GDM1 (cell line): Measurements from ENCODE around the gene TM7SF2.
A peak's percentile ranks its signal among the peaks of the same experiment; 100 is the strongest.

Experiments used
- DNase-seq: peaks from one replicate; lab custom pipeline; 2025; lab: John Stamatoyannopoulos, UW

Gene TM7SF2

GRCh38 chr11:65111744-65112545, at the start of gene TM7SF2:
Gene TM7SF2 (plus strand): TSS chr11:65111872. CDS start chr11:65112016, 144 bp downstream.
- peak; percentile 83 for DNase-seq

DNA sequence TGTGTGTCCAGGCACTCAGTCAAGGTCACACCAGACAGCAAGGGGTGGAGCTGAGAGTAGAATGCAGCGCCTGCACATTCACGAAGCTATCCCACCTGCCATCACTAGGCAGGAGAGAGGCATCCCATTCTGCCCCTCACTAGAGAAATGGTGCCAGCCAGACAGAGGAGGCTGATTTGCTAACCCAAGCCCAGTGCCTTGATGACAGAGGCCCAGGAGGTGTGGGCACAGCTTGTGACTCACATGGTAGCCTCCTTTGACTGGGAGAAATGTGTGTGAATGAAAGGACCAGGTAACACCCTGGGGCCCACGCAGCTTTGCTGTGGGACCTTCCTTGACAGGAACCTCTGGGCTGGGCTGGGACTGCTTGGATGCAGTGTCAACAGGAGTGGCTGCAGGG, 48.1 kb upstream of the TM7SF2 start:
- DNase-seq, result no peak

DNA sequence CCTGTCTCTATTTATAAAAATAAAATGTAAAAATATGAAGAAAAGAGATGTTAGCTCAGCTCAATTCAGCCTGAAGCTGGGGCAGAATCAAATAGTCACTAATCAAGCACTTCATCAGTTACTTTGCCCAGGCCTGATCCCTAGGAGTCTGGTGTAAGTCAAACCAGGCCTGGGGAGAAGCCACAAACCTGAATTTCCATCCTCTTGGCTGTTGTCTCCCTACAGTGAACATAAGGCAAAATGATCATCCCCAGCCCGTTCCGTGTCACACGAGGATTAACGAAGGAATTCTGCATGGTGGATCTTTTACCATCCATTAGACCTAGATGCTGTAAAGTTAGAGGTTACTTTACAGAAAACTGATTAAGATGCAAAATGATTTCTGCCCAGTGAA, 46.8 kb upstream of the TM7SF2 start:
- no peak for DNase-seq

- no peak for DNase-seq
Observed at GRCh38 chr11:65065851-65066250, 45.8 kb upstream of the TM7SF2 start.

DNA sequence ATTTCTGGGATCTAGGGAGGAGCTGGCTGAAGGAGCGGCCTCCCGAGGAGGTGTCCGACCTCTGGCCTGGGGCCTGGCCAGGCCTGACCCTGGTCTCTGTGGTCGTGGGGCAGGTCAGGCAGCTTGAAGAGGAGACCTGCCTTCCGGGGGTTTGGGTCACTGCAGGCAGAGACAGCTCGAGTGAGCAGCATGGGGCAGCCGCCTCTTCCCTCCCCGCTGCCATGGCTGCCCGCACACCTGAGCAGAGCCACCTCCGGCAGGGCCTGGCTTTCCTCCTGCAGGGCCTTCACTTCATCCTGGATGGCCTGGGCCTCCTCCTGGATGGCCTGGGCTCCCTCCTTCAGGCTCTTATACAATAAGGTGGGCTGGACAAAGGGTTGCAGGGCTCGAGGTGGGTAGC, 45.4 kb upstream of the TM7SF2 start:
- DNase-seq, result no peak

DNA sequence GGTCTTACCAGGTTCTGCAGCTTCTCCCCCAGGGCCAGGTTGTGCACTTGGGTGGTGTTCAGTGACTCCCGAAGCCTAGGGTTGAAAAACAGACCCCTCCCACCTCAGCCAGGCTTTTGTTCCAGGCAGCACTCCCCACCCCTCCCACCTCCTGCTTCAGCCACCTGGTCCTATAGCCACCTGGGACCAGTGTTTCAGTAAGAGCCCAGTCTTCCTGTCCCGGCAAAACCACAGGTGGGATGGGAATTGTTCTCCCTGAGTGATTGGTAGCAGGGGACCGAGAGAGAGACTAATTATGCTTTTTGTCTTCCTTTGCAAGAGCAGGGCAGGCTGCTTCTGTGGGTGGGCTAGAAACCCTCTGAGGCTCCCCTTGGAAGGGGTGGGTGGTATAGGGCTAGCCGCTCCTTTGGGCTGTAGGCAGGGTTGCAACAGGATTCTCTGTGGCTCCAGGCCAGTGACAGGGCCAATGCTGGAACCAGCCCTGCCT, 44.8 kb upstream of the TM7SF2 start:
- no peak for DNase-seq

GRCh38 chr11:65067446-65067845, 44.2 kb upstream of the TM7SF2 start:
- no peak for DNase-seq

DNA sequence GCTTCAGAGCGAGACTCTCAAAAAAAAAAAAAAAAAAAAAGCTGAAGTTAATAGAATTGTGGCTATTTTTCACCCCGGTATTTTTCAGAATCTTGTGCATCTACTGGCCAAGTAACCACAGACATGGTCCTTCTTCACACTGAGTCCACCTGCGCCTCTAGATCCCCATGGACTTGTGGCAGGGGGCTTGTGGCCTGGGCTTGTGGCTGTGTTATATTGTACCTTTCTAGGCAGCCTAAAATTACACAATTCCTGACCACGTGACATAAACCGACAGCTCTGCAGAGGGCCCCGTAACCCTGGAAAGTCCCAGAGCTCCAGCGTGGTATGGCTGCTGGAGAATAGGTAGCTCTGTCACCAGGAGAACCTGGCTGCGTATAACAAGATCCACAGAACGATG, 42.5 kb upstream of the TM7SF2 start:
- no peak for DNase-seq

- DNase-seq, result no peak
Observed at GRCh38 chr11:65071907-65072630, 39.6 kb upstream of the TM7SF2 start.

- DNase-seq, result no peak
Observed at GRCh38 chr11:65072631-65072966, 39.1 kb upstream of the TM7SF2 start.

GRCh38 chr11:65077451-65077850, 34.2 kb upstream of the TM7SF2 start:
- DNase-seq, result no peak

DNA sequence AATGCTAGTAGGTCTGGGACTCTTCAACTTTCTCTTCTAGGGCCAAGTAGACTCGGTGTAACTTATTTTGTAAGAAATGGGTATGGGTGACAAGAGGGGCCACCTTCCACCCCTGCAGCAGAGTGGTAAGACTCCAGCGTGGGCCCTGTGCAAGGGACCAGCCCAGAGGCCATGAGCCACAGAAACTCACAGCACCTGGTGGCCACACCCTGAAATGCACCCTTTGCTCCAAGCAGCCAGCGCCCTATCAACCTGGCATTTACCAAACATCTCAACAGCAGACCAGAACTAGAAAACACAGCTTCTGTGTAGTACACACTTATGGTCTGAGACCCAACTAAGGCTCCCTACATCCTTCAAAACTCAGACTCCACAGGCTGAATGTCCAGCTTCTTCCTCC, 33.5 kb upstream of the TM7SF2 start:
- peak; percentile 49 for DNase-seq

GRCh38 chr11:65078786-65079342, 32.8 kb upstream of the TM7SF2 start:
- no peak for DNase-seq

DNA sequence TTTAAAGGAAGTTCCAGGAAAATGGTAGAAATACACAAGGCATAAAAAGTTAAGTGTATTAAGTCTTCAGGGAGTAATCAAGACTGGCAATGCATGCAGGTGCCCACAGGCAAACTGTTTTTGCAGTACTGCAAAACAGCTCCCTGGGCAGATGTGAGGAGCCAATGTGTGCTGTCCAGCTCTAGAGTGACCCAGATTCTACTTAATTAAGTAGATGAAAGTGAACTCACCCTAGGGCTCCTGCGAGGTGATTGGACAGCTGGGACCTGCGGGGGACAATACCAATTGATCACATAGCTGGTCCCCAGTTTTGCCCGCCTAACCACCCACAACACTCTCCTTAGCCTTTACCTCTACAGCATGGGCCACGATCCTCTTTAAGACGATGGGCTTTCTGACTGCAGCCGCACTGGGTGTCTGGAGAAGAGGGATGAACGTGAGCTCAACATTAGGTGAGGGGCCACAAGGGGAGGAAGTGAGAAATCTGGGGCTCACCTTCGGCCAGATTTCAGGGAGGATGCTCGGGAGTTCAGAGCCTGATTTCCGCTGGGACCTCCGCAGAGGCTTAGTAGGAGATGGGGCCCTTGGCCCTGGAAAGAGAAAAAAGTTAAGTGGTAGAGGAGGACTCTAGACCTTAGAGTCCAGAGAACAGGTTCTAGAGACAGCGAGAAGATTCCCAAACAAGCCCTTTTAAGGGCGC, 28.4 kb upstream of the TM7SF2 start:
- no peak for DNase-seq

DNA sequence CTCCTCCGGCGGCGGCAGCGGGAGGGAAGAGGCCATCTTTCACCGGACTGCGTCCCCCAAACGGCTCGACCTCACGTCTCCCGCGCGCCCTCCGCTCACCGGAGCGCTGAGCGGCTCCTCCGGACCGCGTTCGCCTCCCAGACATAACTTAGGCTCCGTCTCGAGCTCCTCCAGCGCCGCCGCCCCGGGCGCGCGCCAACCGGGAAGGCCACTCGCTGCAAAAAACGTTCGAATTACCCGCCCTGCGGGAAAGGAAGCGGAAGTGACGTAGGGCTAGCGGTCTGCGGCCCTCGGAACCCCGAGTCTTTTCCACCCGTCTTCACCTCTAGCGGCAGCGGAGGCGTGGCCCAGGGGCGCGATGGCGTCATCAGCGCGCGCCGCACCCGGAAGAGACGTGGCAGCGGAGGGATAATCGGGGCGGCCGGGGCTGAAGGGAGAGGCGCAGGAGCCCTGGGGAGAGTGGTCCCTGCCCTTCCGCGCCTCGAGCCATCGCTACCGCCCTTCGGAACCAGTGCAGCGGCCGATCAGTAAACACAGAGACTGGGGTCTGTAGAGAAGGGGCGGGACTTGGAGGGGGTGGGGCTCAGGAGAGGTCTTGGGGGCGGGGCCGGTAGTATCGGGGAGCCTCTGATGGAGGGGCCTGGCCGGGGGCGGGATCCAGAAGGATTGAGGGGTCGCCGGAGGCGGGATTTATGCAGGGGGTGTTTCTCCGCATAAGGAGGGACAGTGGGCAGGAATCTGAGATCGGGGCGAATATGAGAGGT, 27.7 kb upstream of the TM7SF2 start, which contains the start of the genes CDCA5 and ZFPL1:
Gene CDCA5 (minus strand): TSS at position 207 of the 764 bp plus-strand sequence. CDS start 62 bp downstream, at position 145.
Gene ZFPL1 (plus strand): TSS at position 389 of the 764 bp plus-strand sequence. CDS start 477 bp downstream, outside the sequence.
- DNase-seq, result peak; percentile 93

- no peak for DNase-seq
Observed at GRCh38 chr11:65084598-65085375, 26.9 kb upstream of the TM7SF2 start.

- DNase-seq, result no peak
Observed at GRCh38 chr11:65085446-65085845, 26.2 kb upstream of the TM7SF2 start.

DNA sequence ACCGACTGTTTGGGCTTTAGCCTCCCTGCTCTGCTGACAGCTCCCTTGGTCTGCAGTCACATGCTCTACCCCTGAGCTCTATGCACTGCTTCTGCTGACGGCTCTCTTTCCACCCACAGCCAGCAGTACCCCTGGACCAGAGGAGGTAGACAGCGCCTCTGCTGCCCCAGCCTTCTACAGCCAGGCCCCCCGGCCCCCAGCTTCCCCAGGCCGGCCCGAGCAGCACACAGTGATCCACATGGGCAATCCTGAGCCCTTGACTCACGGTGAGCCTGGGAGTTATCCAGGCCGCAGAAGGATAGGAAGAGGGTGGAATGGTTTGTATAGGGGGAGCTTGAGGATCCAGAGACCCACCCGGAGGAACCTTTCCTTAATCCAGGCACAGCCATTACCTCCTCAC, 24.9 kb upstream of the TM7SF2 start:
- DNase-seq, result no peak

DNA sequence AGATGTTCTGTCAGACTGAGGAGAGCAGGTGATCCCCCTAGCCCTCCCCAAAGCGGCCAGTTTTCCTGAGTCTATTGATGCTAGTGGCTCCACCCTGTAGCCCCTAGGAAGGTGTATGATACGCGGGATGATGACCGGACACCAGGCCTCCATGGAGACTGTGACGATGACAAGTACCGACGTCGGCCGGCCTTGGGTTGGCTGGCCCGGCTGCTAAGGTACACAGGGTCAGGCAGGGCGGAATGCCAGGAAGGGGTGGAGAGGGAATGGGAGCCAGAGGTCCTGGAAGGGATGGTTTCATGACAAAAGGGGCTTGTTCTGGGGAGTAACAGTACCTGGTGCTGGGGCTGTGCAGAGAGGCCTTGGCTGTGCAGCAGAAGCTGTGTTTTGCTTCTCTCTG, 24.5 kb upstream of the TM7SF2 start:
- no peak for DNase-seq

DNA sequence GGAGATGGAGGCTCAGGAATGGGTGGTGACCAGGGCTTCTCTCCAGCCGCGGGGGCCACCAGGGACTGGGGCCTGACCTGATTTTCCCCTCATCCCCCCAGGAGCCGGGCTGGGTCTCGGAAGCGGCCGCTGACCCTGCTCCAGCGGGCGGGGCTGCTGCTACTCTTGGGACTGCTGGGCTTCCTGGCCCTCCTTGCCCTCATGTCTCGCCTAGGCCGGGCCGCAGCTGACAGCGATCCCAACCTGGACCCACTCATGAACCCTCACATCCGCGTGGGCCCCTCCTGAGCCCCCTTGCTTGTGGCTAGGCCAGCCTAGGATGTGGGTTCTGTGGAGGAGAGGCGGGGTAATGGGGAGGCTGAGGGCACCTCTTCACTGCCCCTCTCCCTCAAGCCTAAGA, 23.8 kb upstream of the TM7SF2 start:
- no peak for DNase-seq

DNA sequence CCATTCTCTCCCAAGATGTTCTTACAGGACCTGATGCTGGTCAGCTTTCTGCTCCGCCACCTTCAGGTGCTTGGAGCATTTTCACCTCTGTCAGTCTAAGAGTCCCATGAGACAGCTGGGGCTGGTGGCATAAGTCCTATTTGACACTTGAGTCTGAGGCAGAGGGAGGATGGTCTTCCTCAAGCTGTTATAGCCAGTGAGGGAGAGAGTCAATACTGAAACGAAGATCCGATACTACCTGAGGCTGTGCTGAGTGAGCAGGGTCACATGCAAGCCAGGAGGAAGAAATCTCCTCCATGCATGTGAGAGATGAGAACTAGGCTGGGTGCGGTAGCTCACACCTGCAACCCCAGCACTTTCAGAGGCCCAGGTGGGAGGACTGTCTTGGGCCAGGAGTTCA, 22.1 kb upstream of the TM7SF2 start:
- DNase-seq, result no peak
